Measurements from ENCODE around the gene CLDN2.

DNA sequence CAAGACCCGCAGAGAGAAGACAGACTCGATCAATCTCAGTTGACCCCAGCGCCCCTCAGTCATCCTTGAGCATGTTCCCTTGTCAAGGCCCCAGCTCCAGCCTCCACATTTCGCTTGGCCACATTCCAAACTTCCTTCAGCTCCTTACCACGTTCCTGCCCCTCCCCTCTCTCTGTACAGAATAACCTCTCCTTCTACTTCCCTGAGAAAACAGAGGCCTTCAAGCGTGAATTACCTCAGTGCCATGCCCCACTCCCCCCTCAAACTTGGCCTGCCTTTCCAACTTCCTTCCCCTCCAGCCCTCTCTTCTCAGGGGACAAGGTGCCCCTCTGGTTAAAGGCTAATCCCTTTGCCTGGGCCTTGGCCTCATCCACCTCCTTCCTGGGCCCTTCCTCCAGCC, 13.8 kb upstream of the CLDN2 start:
- TF ChIP-seq CTCF (IDR thresholded peaks at IDR 0.05) (no peak), POLR2A (IDR thresholded peaks at IDR 0.05) (no peak)
